NCI-H526 treated with DMSO at 0.1 percent for 48 hours (cell line): ENCODE measurements around the gene HEXIM2.

ENCODE experiments used
- DNase-seq: peaks from one replicate; lab custom pipeline; 2025; lab: John Stamatoyannopoulos, UW

Gene HEXIM2

GRCh38 chr17:45143767-45144198, 17.9 kb upstream of the HEXIM2 start:
- no peak for DNase-seq

- DNase-seq, result no peak
These were observed 17.3 kb upstream of the HEXIM2 start for GRCh38 chr17:45144199-45145034.

GRCh38 chr17:45145035-45145389, 16.7 kb upstream of the HEXIM2 start:
- DNase-seq, result no peak

GRCh38 chr17:45146166-45146565, 15.5 kb upstream of the HEXIM2 start:
- DNase-seq, result no peak

GRCh38 chr17:45146592-45146889, 15.1 kb upstream of the HEXIM2 start:
- DNase-seq, result no peak

GRCh38 chr17:45146890-45147580, 14.6 kb upstream of the HEXIM2 start:
- no peak for DNase-seq

GRCh38 chr17:45147581-45148182, 14.0 kb upstream of the HEXIM2 start:
- peak; percentile 98 for DNase-seq

- DNase-seq, result peak; percentile 99
These were observed 13.3 kb upstream of the HEXIM2 start, which contains the start of gene HEXIM1 for GRCh38 chr17:45148183-45149036. Gene HEXIM1 (plus strand): TSS chr17:45148475. CDS start chr17:45149191, 716 bp downstream.

GRCh38 chr17:45149037-45149668, 12.5 kb upstream of the HEXIM2 start:
- peak; percentile 81 for DNase-seq

GRCh38 chr17:45149669-45150664, 11.7 kb upstream of the HEXIM2 start:
- peak; percentile 78 for DNase-seq

- no peak for DNase-seq
These were observed 10.5 kb upstream of the HEXIM2 start for GRCh38 chr17:45150911-45151809.

GRCh38 chr17:45155029-45155428, 6.6 kb upstream of the HEXIM2 start:
- DNase-seq, result no peak

GRCh38 chr17:45155483-45155882, 6.2 kb upstream of the HEXIM2 start:
- no peak for DNase-seq

- DNase-seq, result no peak
These were observed 5.4 kb upstream of the HEXIM2 start for GRCh38 chr17:45156242-45156641.

GRCh38 chr17:45160447-45161287, 1.0 kb upstream of the HEXIM2 start:
- peak; percentile 49 for DNase-seq

GRCh38 chr17:45162025-45162687, 481 bp downstream of the HEXIM2 start:
- DNase-seq, result no peak

GRCh38 chr17:45164734-45165269, 3.1 kb downstream of the HEXIM2 start:
- DNase-seq, result no peak
